ENCODE measurements around the gene ACOX1.

ACOX1 gene

DNA sequence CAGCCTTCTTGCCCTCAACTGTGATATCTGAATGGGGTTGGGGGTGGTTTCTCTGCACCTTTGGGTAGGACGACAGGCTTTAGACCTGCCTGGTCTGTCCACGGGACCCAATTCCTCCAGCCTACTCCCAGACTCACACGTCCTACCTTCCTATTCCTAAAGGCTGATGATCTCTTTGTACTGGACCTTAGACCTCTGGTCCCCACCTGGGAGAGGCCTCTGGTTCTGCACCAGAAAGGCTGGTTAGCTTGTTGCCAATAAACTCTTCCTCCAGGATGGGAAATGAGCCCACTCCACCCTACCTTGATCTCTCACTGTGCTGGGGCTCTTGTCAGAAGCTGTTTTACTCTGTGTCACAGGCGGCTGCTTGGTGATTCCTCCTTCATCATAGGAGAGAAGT lies 52.5 kb downstream of the ACOX1 start:
- no peak for DNase-seq

DNA sequence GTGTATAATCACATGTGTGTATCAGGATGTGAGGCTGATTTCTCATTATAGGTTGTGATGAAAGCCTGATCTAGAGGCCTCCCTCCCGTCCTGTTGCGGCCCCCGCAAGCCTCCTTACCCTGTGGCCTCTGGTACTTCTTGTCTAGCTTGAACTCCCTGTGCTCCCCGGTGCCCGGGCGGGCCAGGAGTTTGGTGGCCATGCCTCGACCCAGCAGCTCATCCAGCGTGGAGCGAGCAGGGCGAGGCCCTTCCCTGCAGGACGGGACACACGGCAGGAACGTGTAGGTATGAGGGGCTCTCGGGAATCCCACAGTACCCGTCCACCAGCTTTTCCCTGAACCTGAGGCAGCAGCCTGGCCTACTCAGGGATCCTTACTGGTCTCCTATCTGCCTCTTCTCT lies 53.1 kb downstream of the ACOX1 start:
- DNase-seq = no peak

DNA sequence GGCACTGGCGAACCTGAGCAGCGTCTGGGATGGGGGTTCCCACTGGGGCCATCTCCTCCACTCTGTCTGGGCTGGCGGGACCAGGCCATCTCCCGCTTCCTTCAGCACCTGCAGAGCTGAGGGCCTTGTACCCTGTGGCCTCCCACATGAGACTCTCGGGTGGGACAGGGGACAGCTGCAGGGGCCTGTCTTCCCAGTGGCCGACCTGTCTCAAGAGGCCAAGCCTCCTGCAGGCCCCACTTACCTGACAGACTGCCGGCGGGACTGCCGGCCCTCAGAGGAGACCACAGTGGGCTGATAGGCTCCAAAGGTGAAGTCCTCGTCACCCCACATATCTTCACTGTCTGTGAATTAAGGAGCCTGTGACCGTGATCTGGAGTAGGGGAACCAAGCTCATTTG lies 53.9 kb downstream of the ACOX1 start:
- DNase-seq = no peak

DNA sequence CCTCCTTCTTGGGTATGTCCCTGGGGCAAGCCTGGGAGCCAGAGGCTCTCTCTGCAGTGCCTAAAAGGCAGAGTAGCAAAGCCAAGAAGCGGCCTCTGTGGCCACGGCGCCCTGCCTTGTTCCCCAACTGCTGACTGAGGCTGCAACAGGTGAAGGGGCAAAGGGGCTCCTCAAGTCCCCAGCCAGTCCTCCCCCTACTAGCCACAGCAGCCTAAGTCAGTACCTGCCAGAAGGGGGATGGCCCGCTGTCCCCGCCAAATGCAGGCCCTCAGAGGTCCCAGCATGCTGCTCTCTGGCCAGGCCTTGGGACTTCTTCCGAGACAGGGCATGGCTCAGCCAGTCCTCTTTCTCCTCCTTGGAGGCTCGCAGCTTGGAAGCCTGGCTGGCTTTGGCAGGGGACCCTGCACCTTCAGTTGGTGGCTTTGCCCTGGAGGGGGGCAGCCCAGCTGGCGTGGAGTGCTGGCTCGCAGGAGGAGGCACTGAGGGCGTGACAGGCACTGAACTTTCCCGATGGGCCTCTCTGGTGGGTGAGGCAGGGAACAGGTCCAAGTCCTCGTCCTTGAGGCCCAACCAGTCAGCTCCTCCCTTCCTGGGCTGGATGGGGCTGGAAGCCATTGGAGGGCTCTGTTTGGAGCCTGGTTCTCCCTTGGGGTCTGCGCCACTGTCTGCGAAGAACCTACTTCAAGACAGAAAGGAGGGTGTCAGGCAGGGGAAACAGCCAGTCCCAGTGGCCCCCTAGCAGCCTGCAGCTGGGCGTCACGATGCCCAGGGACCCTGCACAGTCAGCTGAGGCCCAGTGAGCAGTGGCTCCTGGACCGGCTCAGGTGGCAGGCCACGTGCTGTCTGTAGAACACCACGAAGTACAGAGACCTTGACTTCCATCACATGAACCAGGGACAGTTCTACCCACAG lies 55.7 kb downstream of the ACOX1 start:
- no peak for DNase-seq

DNA sequence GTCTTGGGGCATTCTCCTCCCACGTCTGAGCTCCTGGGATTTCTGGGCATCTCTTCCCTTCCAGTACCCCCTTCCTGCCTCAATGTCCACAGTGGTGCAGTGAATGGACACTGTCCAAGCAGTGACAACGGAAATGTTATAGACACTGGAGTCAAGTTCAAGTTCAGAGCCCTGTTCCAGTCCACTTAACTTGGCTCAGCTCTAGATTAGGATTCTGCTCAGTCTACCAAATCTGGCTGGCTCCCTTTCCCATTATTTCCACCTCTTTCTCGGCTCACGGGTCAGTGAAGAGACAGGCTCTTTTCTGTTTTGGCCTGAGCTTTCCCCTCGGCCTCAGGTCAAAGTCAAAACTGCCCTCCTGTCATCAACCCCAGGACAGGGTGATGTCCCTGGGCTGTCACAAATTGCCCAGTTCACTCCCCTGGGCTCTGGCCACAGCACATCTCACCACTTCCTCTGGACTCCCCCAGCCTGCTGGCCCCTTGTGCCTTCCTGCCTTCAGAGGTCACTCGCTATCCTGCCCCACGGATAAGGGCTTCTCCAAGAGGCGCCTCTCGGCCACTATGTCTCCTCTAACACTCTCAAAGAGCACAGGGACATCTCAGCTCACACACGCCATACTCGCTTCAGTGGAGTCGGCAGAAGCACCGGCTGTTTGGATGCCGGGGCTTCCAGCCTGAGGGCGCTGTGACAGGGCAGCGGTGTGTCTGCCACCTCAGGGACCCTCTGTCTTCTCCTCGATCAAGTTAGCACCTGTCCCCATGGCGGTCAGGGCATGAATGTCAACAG lies 56.6 kb downstream of the ACOX1 start:
- DNase-seq = no peak

DNA sequence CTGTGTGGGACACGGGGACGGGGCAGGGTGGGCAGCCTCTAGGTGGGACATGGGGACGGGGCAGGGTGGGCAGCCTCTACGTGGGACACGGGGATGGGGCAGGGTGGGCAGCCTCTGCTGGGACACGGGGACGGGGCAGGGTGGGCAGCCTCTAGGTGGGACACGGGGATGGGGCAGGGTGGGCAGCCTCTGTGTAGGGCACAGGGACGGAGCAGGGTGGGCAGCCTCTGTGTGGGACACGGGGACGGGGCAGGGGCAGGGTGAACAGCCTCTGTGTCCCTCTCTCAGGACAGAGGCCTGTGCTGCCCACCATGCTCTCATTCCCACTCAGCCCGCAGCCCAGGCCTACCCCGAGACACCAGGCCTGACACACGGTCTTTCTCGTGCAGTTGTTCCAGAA lies 57.4 kb downstream of the ACOX1 start:
- DNase-seq = no peak

DNA sequence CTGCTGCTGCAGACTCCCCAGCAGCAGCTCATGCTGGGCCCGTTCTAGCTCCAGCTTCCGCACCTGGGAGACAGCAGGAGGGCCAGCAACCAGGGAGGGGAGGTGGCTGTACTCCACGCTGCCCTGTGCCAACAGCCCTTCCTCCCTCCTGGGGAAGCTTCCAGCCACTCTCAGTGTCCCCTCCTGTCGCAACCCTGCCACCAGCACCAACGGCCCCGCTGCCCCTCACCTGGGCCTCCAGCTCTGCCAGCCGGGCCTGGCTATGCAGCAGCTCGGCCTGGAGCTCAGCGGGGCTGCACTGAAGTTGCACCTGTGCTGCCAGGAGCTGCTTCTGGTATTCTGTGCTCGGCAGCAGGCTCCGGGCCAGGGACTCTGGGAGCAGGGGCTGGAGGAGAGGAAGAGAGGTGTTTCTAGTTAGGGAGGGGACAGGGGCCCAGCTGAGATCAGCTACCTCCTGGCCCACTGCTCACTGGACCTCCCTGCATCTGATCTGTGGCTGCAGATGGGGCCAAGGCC lies 58.9 kb downstream of the ACOX1 start:
- DNase-seq = no peak

DNA sequence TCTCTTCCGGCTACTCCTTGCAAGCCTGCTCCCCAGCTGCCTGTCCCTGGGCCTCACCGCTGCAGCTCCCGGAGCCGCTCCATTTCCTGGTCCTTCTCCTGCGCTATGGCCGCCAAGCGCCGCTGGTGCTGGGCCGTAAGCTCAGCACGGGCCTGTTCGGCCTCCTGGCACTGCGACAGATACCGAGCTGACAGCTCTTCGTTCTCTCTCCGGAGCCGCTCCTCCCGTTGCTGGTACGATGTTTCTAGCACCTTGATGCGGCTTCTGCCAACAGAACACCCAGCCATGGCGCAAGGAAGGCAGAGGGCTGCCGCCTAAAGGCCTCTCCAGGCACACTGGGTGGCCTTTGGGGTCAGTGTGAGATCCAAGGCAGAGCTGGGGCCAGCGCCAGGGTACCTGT lies 59.4 kb downstream of the ACOX1 start:
- DNase-seq = no peak

DNA sequence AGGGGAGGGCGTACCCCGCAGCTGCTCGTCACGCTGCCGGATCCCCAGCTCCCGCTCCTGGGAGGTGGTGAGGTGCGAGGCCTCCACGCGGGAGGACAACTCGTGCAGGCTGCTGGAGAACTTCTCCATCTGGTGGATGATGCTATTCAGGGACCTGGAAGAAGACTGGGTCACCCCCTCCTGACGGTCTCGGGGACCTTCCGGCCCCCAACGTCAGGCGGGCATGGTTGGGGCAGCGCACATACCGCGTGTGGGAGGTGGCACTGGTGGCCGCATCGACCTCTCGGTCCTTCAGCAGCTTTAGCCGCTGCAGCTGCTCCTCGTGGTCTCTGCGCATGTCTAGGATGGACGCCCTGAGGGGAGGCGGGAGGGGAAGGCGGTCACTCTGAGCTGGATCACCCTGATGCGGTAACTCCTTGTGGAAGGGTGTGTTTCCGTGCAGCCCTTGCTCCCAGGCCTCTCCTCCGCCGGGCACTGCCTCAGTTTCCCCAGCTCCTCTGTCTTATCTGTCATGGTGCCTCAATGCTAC lies 61.0 kb downstream of the ACOX1 start:
- no peak for DNase-seq

DNA sequence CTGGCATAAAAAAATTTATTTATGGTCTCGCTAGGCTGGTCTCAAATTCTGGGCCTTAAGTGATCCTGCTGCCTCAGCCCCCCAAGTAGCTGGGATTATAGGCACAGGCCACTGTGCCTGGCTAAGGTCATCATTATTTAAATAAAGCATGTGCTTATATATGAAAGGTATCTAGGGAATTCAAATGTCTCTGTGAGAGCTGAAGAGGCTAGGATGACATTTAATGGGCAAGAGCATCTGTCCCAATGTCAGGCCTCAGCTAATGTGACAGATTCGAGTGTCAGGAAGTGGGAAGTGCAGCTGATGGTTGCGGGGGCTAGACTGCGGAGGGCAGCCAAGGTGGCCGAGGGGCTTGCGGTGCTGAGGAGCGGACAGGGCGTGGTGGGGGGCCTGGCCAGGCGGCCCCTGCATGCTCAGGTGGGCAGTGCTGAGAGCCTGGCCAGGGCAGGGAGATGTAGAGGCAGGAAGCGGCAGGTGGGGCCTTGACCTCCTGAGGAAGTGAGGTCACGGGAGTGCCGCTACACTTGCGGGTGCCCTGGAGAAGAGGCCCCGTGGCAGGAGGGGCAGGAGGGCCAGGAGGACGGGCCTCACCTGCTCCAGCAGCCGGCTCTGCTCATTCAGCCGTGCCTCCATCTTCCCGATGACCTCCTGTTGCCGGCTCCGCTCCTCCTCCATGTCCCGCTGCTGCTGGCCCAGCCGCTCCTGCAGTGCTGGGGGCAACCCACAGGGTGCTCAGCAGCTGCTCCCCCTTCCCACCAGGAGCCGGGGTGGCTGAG lies 61.6 kb downstream of the ACOX1 start:
- no peak for DNase-seq

DNA sequence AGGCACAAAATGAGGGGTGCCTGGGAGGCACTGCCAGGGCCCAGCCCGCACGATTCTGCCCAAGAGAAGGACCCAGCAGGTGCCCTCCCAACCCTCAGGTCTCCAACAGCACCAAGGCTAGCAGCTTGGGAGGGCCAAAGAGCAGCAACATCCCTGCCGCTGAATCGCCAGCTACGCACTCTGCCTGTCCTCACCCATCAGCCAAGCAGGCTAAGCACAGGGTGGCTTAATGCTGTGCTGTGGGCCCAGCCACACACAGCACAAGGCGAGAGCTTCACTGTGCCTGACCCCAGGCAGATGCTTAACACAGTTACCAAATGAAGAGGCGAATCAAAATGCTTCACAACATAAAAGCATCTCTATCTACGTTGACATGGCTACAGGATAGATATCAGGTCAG lies 63.7 kb downstream of the ACOX1 start:
- no peak for DNase-seq

DNA sequence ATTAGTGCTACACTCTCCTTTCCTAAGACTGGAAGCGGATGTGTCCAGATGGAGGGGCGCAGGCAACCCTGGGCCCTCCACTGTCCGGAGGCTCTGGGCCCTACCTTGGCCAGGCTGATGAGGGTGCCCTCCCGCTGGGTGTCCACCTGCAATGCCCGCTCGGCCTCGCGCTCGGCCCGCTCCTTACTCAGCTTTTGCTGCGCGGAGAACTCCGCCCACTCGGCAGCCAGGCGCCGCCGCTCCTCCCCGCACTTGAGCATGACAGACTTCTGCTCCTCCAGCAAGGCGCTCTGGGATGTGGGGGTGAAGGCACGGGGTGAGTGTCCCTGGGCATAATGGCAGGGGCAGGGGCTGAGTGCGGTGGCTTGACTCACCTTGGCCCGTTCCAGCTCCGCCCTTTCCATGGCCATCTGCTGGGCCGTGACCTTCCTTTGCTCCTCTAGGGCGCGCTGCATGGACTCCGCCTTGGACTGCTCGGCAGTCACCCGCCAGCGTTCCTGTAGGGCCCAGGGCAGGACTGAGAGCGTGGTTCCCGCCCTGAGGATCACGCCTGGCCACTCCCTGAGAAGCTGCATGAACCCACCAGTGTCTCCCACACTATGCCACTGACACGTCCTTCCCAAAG lies 64.2 kb downstream of the ACOX1 start:
- no peak for DNase-seq

DNA sequence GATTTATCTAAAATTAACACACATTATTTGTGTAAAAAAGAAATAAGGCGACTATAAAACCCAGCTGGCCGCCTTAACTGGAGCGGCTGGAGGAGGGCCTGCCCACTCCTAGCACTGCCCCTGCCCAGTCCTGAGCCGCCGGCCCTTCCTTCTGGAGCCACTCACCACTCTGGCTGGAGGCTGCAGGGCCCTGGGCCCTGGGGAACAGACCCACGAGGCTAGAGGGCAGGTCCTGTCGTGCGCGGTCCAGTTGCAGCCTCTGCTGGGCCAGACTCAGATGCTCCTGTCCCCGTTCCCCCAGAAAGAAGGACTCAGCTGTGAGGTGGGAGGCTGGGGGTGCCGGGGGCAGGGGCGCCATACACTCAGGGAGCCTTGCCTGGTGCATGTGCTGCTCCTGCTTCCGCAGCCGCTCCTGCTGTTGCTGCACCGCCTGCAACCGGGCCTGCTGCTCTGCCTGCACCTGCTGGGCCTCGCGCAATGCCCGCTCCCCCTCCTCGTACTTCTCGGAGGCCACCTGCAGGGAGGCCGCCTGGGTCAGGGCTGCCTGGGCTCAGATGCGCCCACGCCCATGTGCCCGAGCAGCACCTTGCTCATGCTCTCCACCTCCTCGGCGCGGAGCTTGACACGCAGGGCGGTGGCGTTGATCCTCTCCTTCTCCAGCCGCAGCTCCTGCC lies 65.3 kb downstream of the ACOX1 start:
- DNase-seq = no peak

DNA sequence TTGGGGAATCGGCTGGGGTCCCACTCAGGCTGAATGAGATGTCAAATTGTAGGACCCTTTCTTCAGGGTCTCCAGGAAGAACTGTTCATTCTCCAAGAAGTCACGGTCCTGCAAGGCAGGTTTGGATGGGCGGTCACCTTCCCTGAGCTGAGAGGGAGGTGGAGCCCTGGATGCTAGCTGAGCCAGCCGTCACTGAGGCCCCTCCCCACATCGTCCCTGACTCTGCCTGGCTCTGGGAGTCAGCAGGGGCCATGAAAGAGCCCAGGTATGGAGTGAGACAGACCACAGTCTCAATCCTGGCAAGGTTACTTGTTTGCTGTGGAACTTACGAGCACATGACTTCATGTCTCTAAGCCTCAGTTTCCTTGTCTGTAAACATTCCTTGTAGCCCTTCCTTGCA lies 68.3 kb downstream of the ACOX1 start:
- no peak for DNase-seq

DNA sequence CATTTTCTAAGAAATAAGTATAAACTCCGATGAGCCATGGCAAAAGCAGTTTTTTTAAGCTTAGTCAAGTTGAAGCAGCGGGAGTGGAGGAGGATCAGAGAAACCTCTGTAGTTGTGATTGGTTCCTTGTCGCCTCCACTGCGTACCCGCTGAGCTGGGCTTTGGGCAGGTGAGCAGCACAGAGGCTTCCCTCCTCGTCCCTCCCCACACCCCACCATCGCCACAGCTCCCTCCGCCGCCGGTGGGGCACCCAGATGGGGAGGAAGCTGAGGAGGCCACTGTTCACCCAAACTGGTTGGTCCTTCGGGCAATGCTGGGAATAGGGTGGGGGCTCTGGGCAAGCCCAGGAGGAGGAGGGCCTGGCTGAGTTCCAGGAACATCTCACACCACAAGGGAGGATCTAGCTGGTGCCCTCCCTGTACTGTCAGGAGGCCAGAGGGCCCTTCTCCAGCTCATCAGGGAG lies 69.1 kb downstream of the ACOX1 start:
- DNase-seq = no peak

DNA sequence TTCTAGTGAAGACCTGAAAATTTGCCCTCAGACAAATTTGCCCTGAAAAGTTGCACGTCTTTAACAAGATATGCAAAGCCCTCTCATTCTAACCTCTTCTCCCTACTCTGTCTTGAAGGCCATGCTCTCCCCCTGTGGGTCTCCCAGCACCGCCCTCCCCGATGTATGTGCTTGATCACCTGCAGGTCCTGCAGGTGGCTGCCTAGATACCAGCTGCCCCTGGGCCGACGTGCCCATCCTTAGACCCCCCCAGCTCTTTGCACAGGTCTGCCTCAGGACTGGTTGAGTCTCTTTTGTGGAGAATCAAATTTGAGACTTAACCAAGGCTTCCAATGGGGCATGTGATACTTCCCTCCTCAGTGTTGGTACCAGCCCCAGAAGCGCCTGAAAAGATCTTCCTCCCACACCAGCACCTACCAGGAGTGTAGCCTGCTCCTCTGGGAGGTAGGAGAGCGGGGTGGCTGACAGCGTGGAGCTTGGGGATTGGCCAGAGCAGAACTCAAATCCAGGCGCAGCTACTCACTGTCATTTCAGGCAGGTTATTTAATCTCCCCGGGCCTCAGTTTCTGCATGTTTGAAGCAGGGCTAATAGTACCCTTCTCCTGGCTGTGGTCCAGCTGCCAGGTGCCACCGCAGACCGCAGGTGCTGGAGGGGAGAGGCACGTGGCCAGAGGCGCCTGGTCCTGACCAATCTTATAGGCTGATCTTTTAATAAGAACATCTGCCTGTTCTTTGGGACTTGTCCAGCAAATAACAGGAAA lies 69.7 kb downstream of the ACOX1 start:
- no peak for DNase-seq

DNA sequence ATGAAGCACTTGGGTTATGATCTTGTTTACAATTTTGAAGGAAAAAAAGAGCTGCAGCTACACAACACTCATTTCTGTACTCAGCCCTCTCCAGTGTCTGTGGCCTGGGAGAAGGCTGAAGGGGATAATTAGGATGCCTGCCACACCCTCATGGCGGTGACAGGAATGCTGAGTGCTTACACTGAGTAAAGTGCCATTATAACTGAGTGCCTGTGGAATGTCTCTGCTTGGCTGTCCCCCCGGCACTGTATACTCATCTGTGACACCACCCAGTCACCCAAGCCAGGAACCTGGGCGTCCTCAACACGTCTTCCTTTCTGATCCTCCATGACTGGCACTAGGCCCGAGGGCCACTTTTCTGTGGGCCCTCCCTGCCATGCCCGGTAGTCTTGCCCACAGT lies 70.8 kb downstream of the ACOX1 start:
- no peak for DNase-seq

DNA sequence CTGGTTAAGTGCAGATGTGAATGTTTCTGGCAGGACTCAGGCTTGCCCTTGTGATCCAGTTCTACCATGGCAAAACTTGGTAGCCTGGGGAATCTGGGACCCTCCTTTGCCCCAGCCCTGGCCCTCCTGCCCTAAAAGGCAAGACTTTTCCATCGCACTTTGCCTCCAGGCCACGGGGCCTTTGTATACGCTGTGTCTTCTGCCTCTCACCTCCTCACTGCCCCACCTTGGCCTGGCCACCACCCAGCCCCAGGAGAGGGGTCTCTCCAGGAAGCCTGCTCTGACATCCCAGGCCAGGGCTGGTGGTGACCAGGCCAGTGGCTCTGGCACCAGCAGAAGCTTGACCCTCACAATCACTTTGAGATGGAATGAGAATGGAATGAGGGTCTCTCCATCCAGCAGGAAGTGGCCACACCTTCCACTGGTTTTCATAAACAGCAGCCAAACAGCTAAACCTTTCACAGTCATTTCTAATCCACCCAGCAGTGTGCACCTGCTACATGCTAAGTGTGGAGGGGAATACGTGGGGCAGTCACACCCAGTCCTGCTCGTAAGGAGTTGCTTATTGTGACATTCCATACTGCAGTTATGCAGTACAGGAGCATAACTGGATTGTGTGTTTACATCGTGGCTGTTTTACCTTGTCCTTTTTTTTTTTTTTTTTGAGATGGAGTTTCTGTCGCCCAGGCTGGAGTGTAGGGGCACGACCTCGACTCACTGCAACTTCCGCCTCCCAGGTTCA lies 72.7 kb downstream of the ACOX1 start:
- DNase-seq = no peak

DNA sequence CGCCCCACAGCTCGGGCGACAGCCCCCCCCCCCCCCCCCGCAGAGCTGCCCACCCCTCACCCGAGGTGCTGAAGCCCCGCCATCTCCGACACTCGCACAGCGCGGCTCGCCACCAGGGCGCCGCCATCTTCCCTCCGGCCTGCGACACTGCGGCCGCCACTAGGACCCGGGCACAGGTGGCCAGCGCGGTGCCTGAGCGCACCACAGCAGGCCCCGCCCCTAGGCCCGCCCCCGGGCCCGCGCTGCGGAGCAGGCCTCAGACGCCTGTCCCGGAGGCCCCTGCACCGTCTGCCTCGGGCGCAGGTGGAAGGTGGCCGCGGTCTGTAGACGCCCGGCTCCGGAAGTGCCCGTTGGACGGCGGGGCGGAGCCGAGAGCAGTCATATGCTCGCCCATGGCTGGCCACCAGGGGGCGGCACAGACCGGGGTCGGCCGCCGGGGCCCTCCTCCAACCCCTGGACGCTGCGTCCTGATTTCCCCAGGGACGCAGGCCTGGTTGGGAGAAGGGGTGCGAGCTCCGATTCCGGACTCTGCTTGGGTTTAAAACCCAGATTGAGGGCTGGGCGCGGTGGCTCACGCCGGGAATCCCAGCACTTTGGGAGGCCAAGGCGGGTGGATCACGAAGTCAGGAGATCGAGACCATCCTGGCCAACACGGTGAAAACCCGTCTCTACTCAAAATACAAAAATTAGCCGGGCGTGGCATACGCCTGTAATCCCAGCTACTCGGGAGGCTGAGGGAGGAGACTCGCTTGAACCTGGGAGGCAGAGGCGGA lies 74.0 kb downstream of the ACOX1 start, which contains the start of gene MRPL38:
Gene MRPL38, minus strand, starts transcription at position 136 of the 773 bp plus-strand sequence. Its CDS starts 9 bp downstream, at position 127.
- DNase-seq = peak; percentile 94

Measured in fibroblast of skin of right quadriceps (primary cell).